NT2/D1 (cell line): ENCODE measurements around the gene HMGN1.

Source experiments
- SUZ12 ChIP-seq: IDR thresholded peaks from 2 replicates; pipeline ENCODE4 v1.6.1; 2011; ENCODE audit not compliant: insufficient read length, insufficient read depth; ENCODE audit errors: extremely low read depth
- YY1 ChIP-seq: IDR thresholded peaks from 2 replicates; pipeline ENCODE4 v1.6.1; 2011; ENCODE audit not compliant: insufficient read length, insufficient read depth
- ZNF274 ChIP-seq: IDR thresholded peaks from 2 replicates; pipeline ENCODE4 v1.6.1; 2011; ENCODE audit warnings: mild to moderate bottlenecking, low read depth, low read length

- no peak for TF ChIP-seq YY1
- no peak for TF ChIP-seq ZNF274
- TF ChIP-seq SUZ12 = no peak
Observed at GRCh38 chr21:39296891-39297290, 52.0 kb downstream of the HMGN1 start.
